ENCODE data around the gene LRRC75B. TPM values are rescaled to one million over a fixed set of nuclear protein-coding genes. Genes with fewer than 3 reads are reported as not detected.
A peak's percentile ranks its signal among the peaks of the same experiment; 100 is the strongest.
"Not testable (repeated sequence)": the region's sequence is repeated elsewhere in the genome, so short reads cannot be mapped to it uniquely, and the experiment has no call there.

Gene LRRC75B
- 1 to 10 TPM; 2.1 to 2.9 (median 2.7) TPM for polyA plus RNA-seq

DNA sequence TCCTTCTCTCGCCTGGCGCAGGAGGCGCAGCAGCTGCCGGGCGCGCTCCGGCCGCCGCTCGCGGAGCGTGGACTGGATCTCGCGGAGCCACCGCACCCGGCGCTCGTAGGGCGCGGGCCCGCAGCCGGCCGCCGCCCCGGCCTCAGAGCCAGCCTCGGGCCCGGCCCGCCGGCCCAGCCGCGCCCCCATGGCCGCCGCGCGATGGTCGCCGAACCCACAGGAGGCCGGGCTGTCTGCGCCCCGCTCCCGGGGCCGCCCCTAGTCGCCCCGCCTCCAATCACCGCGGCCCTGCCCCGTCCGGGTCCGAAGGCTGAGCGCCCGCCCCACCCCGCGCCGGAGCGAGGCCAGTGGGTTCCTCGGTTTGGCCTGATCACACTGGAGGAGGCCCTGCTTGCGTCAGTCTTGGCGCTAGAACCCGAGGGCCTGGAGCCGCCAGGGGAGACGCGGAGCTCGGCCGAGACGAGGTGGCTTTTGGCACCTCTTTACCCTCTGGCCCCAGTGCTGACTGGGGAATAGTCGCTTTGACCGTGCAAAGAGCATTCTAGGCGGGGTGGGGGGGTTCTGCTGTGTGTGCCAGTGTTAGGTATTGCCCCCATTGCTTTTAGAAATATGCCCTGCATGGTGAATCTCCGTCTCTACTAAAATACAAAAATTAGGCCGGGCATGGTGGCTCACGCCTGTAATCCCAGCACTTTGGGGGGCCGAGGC lies at the start of gene LRRC75B:
Gene LRRC75B, minus strand, starts transcription at position 223 of the 708 bp plus-strand sequence. Its CDS starts 34 bp downstream, at position 189.
- Mint-ChIP-seq H3K36me3 (no peaks in the 10 kb centered on the region), H3K27ac (peak within 1 kb of the TSS in 3 of 6 donors; percentile 80 to 92 (median 81)), H3K4me3 (peak within 1 kb of the TSS; percentile 84 to 92 (median 88)), H3K27me3 (ENCODE audit: low read depth in 3 of 3) (peaks cover 0 to 4% (median 2%) of the 10 kb centered on the region in 3 donors), H3K9me3 (no peaks in the 10 kb centered on the region), H3K4me1 (peaks cover 5 to 9% of the 10 kb centered on the region in 2 donors)
- peak; percentile 56 to 60 (median 58) for DNase-seq

DNA sequence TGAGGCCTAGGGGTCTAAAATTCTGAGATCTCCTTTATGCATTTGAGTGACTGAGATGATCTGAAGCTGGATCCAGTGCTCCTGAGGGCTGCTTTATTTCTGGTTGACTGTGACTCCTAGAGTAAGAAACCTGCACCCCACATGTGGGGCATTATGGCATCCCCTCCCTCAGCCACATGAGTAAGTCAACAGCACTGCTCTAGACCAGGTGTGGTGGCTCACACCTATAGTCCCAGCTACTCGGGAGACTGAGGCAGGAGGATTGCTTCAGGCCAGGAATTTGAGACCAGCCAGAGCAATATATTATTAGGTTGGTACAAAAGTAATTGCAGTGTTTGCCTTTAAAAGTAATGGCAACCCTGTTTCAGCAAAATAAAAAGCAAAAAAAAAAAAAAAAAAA lies 49.4 kb upstream of the LRRC75B start:
- not testable (repeated sequence) for DNase-seq; H3K27ac Mint-ChIP-seq; H3K4me3 Mint-ChIP-seq; H3K4me1 Mint-ChIP-seq; H3K27me3 Mint-ChIP-seq (ENCODE audit: low read depth in 3 of 3); H3K9me3 Mint-ChIP-seq; H3K36me3 Mint-ChIP-seq

- H3K36me3 Mint-ChIP-seq; H3K27me3 Mint-ChIP-seq (ENCODE audit: low read depth in 3 of 3); DNase-seq; H3K9me3 Mint-ChIP-seq: not testable (repeated sequence)
- Mint-ChIP-seq H3K4me1 (peaks cover 22 to 23% of the 10 kb centered on the region in 2 donors), H3K4me3 (peak overlapping the region in 3 of 5 donors; percentile 12 to 41 (median 38)), H3K27ac (peak overlapping the region in 1 of 6 donors; percentile 17)
Measured at GRCh38 chr22:24636513-24636912, 43.6 kb upstream of the LRRC75B start.

GRCh38 chr22:24634776-24635389 lies 42.0 kb upstream of the LRRC75B start:
- not testable (repeated sequence) for H3K27me3 Mint-ChIP-seq (ENCODE audit: low read depth in 3 of 3); H3K9me3 Mint-ChIP-seq; H3K36me3 Mint-ChIP-seq
- DNase-seq: peak; percentile 12 to 29 (median 27)
- H3K27ac Mint-ChIP-seq: peak overlapping the region in 1 of 6 donors; percentile 19
- H3K4me3 Mint-ChIP-seq: peak overlapping the region in 4 of 5 donors; percentile 23 to 54 (median 40)
- peaks cover 22 to 23% of the 10 kb centered on the region in 2 donors for H3K4me1 Mint-ChIP-seq

DNA sequence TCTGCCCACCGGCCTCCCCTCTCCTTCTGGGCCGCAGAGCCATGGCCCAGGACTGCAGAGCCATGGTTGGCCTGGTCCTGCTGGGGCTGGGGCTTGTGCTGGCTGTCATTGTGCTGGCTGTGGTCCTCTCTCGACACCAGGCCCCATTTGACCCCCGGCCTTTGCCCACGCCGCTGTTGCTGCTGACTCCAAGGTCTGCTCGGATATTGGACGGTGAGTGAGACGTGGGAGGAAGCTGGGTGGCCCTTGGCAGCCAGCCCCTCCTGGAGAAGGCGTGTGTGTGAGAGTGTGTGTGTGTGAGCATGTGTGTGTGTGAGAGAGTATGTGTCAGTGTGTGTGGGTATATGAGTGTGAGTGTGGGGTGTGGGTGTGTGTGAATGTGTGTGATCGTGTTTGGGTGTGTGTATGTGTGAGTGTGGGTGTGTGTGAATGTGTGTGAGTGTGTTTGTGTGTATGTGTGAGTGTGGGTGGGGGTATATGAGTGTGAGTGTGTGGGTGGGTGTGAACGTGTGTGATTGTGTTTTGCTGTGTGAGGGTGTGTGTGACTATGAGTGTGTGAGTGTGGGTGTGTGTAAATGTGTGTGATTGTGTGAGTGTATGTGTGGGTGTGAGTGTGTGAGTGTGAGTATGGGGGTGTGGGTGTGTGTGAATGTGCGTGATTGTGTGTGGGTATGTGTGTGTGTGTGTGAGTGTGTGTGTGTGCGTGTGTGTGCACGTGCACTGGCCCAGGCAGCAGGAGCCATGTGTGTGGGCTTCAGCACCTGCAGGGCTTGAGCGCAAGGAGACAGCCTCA lies 40.6 kb upstream of the LRRC75B start:
- DNase-seq; H3K36me3 Mint-ChIP-seq; H3K9me3 Mint-ChIP-seq; H3K27me3 Mint-ChIP-seq (ENCODE audit: low read depth in 3 of 3): not testable (repeated sequence)
- Mint-ChIP-seq H3K4me1 (peaks cover 22 to 23% of the 10 kb centered on the region in 2 donors), H3K4me3 (peak overlapping the region in 4 of 5 donors; percentile 10 to 27 (median 18)), H3K27ac (peak overlapping the region in 4 of 6 donors; percentile 2 to 69 (median 56))

GRCh38 chr22:24632642-24633041 lies 39.8 kb upstream of the LRRC75B start:
- not testable (repeated sequence) for H3K9me3 Mint-ChIP-seq; H3K4me3 Mint-ChIP-seq; H3K36me3 Mint-ChIP-seq; DNase-seq; H3K27ac Mint-ChIP-seq; H3K27me3 Mint-ChIP-seq (ENCODE audit: low read depth in 3 of 3)
- peaks cover 22 to 23% of the 10 kb centered on the region in 2 donors for H3K4me1 Mint-ChIP-seq

DNA sequence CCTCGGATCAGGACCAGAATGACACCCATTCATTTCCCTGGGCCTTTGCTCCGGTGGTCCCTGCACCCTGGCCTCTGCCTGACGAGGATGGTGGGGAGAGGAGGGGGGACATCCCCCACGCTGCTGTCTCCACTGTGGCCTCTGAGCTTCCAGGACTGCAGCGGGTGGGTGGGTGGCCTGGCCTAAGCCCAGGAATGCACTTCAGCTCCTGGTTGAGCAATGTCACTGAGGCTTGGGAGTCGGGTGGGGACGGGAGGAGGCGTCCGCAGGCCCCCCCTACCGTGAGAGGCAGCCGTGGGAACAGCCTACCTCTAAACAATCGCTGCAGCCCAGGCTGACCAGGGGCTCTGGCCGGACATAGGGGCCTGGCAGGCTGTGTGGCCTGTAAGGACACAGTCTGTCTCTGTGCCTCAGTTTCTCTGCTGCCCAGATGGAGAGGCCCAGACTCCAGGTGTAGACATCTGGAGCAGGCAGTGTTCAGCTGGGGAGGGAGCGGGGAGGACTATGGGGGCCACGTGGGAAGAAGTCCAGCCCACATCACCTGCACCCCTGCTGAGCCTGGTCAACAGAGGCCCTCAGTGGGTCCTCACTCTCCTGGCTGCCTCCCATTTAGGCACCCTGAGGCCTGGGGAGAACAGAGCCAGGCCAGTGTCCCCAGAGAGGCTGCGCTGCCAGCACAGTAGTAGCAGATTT lies 38.7 kb upstream of the LRRC75B start:
- not testable (repeated sequence) for H3K4me3 Mint-ChIP-seq; H3K27me3 Mint-ChIP-seq (ENCODE audit: low read depth in 3 of 3); DNase-seq; H3K36me3 Mint-ChIP-seq; H3K27ac Mint-ChIP-seq; H3K9me3 Mint-ChIP-seq
- H3K4me1 Mint-ChIP-seq: peaks cover 22 to 23% of the 10 kb centered on the region in 2 donors

DNA sequence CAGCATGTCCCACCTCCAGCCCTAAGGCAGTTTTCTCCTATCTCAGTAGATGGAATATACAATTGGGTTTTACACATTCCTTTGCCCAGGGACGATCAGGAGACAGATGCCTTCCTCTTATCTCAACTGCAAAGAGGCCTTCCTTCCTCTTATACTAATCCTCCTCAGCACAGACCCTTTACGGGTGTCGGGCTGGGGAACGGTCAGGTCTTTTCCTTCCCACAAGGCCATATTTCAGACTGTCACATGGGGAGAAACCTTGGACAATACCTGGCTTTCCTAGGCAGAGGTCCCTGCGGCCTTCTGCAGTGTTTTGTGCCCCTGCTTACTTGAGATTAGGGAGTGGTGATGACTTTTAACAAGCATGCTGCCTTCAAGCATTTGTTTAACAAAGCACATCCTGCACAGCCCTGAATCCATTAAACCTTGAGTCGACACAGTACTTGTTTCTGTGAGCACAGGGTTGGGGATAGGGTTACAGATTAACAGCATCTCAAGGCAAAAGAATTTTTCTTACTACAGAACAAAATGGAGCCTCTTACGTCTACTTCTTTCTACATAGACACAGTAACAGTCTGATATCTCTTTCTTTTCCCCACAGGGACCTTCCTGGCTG lies 38.0 kb upstream of the LRRC75B start:
- not testable (repeated sequence) for H3K4me3 Mint-ChIP-seq; H3K9me3 Mint-ChIP-seq; H3K27ac Mint-ChIP-seq; H3K27me3 Mint-ChIP-seq (ENCODE audit: low read depth in 3 of 3); H3K36me3 Mint-ChIP-seq; DNase-seq
- H3K4me1 Mint-ChIP-seq: peaks cover 21 to 23% of the 10 kb centered on the region in 2 donors

- DNase-seq: peak in 1 of 3 donors; percentile 19
- H3K4me1 Mint-ChIP-seq: peaks cover 10 to 12% of the 10 kb centered on the region in 2 donors
- not testable (repeated sequence) for H3K4me3 Mint-ChIP-seq; H3K36me3 Mint-ChIP-seq; H3K27ac Mint-ChIP-seq; H3K9me3 Mint-ChIP-seq; H3K27me3 Mint-ChIP-seq (ENCODE audit: low read depth in 3 of 3)
Measured at GRCh38 chr22:24629069-24629468, 36.2 kb upstream of the LRRC75B start.

- not testable (repeated sequence) for H3K9me3 Mint-ChIP-seq; H3K4me1 Mint-ChIP-seq; H3K27me3 Mint-ChIP-seq (ENCODE audit: low read depth in 3 of 3); H3K27ac Mint-ChIP-seq; H3K36me3 Mint-ChIP-seq; H3K4me3 Mint-ChIP-seq; DNase-seq
Measured at GRCh38 chr22:24627911-24628310, 35.0 kb upstream of the LRRC75B start.

DNA sequence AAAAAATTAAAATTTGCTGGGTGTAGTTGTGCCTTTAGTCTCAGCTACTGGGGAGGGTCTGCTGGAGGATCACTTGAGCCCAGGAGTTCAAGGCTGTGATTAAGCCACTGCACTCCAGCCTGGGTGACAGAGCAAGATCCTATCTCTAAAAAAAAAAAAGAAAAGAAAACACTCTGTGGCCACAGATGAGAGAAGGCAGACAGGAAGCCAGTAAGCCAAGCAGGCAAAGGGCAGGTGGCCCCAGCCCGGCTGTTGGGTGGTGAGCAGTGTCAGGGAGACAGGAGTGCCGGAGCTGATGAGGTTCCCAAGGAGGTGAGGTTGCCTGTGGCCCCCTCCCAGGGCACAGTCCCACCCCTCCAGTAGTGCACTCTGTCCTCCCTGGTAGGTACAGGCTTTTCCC lies 29.7 kb upstream of the LRRC75B start:
- DNase-seq; H3K27me3 Mint-ChIP-seq (ENCODE audit: low read depth in 3 of 3); H3K4me3 Mint-ChIP-seq: not testable (repeated sequence)

DNA sequence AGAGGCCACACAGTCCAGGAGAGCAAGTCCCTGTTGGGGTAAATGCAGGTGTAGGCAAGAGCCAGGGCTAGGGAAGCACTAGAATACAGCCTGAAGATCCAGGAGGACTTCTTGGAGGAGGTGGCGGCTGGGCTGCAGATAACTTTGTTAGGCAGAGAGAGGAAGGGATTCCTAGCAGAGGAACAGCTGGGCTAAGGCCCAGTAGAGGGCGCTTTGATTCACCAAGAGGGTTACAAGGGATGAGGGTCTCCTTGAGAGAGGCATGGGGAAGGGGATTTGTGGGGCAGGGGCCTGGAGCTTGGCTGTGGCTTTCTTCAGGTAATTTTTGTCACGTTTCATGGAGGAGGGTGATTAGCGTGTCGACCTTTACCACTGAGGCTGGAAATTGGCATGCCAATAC lies 28.4 kb upstream of the LRRC75B start:
- DNase-seq, H3K36me3 Mint-ChIP-seq: not testable (repeated sequence)

More for the DNA sequence above, 29.7 kb upstream of the LRRC75B start:
- H3K9me3 Mint-ChIP-seq, H3K4me1 Mint-ChIP-seq, H3K36me3 Mint-ChIP-seq: not testable (repeated sequence)
- H3K27ac Mint-ChIP-seq: peak overlapping the region in 1 of 6 donors; percentile 66

DNA sequence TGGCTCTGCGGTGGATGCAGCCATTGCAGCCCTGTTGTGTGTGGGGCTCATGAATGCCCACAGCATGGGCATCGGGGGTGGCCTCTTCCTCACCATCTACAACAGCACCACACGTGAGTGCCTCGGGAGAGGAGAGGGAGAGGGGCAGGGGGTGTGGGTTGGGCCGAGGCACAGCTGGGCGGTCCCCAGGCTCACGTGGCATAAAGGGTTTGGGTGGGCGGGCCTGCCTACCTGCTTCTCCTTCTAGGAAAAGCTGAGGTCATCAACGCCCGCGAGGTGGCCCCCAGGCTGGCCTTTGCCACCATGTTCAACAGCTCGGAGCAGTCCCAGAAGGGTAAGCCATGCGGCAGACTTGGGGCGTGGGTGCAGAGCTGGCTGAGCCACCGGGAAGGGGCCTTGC lies 21.9 kb upstream of the LRRC75B start:
- H3K36me3 Mint-ChIP-seq; H3K9me3 Mint-ChIP-seq; H3K4me3 Mint-ChIP-seq; DNase-seq; H3K27ac Mint-ChIP-seq; H3K4me1 Mint-ChIP-seq; H3K27me3 Mint-ChIP-seq (ENCODE audit: low read depth in 3 of 3): not testable (repeated sequence)

More for the DNA sequence above, 28.4 kb upstream of the LRRC75B start:
- H3K4me1 Mint-ChIP-seq; H3K27me3 Mint-ChIP-seq (ENCODE audit: low read depth in 3 of 3); H3K27ac Mint-ChIP-seq; H3K4me3 Mint-ChIP-seq; H3K9me3 Mint-ChIP-seq: not testable (repeated sequence)
